WTC11 (cell line): ENCODE results near the gene PTPN2. TPM values are rescaled to one million over a fixed set of nuclear protein-coding genes. Genes with fewer than 3 reads are reported as not detected.

Experiments used
- ATF6 ChIP-seq: sonication (generic); formaldehyde crosslinking; IDR thresholded peaks from 2 replicates; pipeline ENCODE4 v1.8.1; 2023; ENCODE audit warnings: mild to moderate bottlenecking, missing genetic modification reagents
- CBFB ChIP-seq: sonication (generic); formaldehyde crosslinking; IDR thresholded peaks from 2 replicates; pipeline ENCODE4 v1.8.1; 2022; ENCODE audit warnings: mild to moderate bottlenecking, low read depth, missing genetic modification reagents
- CREM ChIP-seq: sonication (generic); formaldehyde crosslinking; IDR thresholded peaks from 2 replicates; pipeline ENCODE4 v1.8.1; 2022; ENCODE audit warnings: mild to moderate bottlenecking, missing genetic modification reagents, moderate library complexity
- FOXP4 ChIP-seq: sonication (generic); formaldehyde crosslinking; IDR thresholded peaks from 2 replicates; pipeline ENCODE4 v1.8.0; 2022; ENCODE audit warnings: mild to moderate bottlenecking, missing genetic modification reagents
- GRHL2 ChIP-seq: fragments of 250-450 bp; sonication (Bioruptor Pico); IDR thresholded peaks from 2 replicates; pipeline ENCODE4 v1.8.0; 2022; ENCODE audit warnings: mild to moderate bottlenecking, moderate library complexity; ENCODE audit not compliant: insufficient replicate concordance, severe bottlenecking
- GTF2I ChIP-seq: fragments of 250-450 bp; sonication (Bioruptor Pico); conservative IDR thresholded peaks from 2 replicates; pipeline ENCODE4 v1.4.0; 2021; ENCODE audit warnings: mild to moderate bottlenecking
- NR2C2 ChIP-seq: sonication (generic); formaldehyde crosslinking; IDR thresholded peaks from 2 replicates; pipeline ENCODE4 v1.8.0; 2022; ENCODE audit warnings: mild to moderate bottlenecking, missing genetic modification reagents
- OVOL2 ChIP-seq: fragments of 250-450 bp; sonication (Bioruptor Pico); IDR thresholded peaks from 2 replicates; pipeline ENCODE4 v1.9.0; 2021; ENCODE audit warnings: mild to moderate bottlenecking, borderline replicate concordance
- PRRX2 ChIP-seq: fragments of 250-450 bp; sonication (Bioruptor Pico); IDR thresholded peaks from 2 replicates; pipeline ENCODE4 v1.8.0; 2021; ENCODE audit warnings: mild to moderate bottlenecking
- TEAD1 ChIP-seq: sonication (generic); formaldehyde crosslinking; IDR thresholded peaks from 2 replicates; pipeline ENCODE4 v1.8.0; 2022; ENCODE audit warnings: mild to moderate bottlenecking, missing genetic modification reagents
- TP53 ChIP-seq: sonication (generic); formaldehyde crosslinking; IDR thresholded peaks from 2 replicates; pipeline ENCODE4 v1.8.1; 2023; ENCODE audit warnings: mild to moderate bottlenecking, missing genetic modification reagents
- ZMAT4 ChIP-seq: fragments of 250-450 bp; sonication (Bioruptor Pico); IDR thresholded peaks from 2 replicates; pipeline ENCODE4 v1.9.0; 2021; ENCODE audit warnings: mild to moderate bottlenecking
- ZNF219 ChIP-seq: sonication (generic); formaldehyde crosslinking; IDR thresholded peaks from 2 replicates; pipeline ENCODE4 v1.8.0; 2023; ENCODE audit warnings: missing genetic modification reagents, mild to moderate bottlenecking, borderline replicate concordance
- ZNF263 ChIP-seq: sonication (generic); formaldehyde crosslinking; IDR thresholded peaks from 2 replicates; pipeline ENCODE4 v1.8.1; 2022; ENCODE audit warnings: low read depth, mild to moderate bottlenecking, moderate library complexity, missing genetic modification reagents
- ZNF416 ChIP-seq: fragments of 250-450 bp; sonication (Bioruptor Pico); IDR thresholded peaks from 2 replicates; pipeline ENCODE4 v1.9.0; 2021; ENCODE audit warnings: mild to moderate bottlenecking, inconsistent platforms
- total RNA-seq: library from RNA; stranded (reverse); gene quantifications from 3 replicates; pipeline ENCODE4 v1.2.3, GENCODE V29; 2021
- TF ChIP-seq, protein P1 (sequence below): sonication (generic); formaldehyde crosslinking; conservative IDR thresholded peaks from 2 replicates; pipeline ENCODE4 v1.8.1; 2022; ENCODE audit warnings: mild to moderate bottlenecking, missing genetic modification reagents
- TF ChIP-seq, protein P2 (sequence below): sonication (generic); formaldehyde crosslinking; conservative IDR thresholded peaks from 2 replicates; pipeline ENCODE4 v1.8.1; 2023; ENCODE audit warnings: mild to moderate bottlenecking, low read depth, missing genetic modification reagents, moderate library complexity
- TF ChIP-seq, protein P3 (sequence below): fragments of 250-450 bp; sonication (Bioruptor Pico); IDR thresholded peaks from 2 replicates; pipeline ENCODE4 v1.8.0; 2021; ENCODE audit warnings: mild to moderate bottlenecking

PTPN2 gene
- total RNA-seq, 1 experiment from 2014 or later: 37.7 TPM

DNA sequence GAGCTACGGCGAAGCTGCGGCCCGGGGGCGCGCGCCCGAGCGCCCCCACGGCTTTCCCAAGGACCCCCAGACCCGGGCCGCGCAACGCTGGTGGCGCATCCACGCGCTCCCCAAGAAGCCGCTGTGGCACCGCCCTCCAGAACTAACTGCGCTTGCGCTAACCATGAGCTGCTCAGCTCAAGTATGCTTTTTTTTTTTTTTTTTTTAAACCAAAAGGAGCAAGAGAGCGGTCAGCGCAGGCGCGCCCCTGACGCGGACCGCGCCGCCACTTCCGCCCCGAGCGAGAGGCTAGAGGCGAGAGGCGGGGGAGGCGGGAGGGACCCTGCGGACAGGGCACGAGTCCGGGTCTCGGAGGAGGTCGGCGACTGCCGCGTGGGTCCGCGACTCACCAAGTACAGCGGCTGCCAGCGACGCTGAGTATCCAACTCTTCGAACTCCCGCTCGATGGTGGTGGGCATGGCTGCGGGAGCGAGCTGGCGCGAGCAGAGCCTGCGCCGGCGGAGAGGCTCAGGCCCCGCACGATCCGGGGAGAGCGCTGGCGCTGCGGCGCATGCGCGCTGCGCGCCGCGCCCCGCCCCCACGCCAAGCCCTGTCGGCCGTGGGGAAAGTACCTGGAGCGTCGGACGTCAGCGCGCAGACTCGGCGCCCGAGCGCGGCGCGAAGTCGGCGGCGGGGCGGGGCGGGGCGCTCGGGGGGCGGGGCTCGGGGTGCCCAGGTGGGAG, at the start of gene PTPN2 (continued):
- TF ChIP-seq FOXP4 (CRISPR knock-in tag) (peak; percentile 69), TP53 (CRISPR knock-in tag) (peak; percentile 88), TEAD1 (CRISPR knock-in tag) (peak; percentile 43; the same call in 1 of the 2 replicates), PRRX2 (CRISPR knock-in tag) (no peak), ZMAT4 (CRISPR knock-in tag) (0 out of 2 replicates have a peak, but pooled peaks have one; percentile 54), ZNF263 (CRISPR knock-in tag) (0 out of 2 replicates have a peak, but pooled peaks have one; percentile 14), CREM (peak; percentile 67; the same call in 1 of the 2 replicates), ZNF219 (CRISPR knock-in tag) (peak; percentile 10; the same call in 1 of the 2 replicates), NR2C2 (CRISPR knock-in tag) (no peak), ATF6 (no peak), GRHL2 (CRISPR knock-in tag) (no peak), CBFB (0 out of 2 replicates have a peak, but pooled peaks have one; percentile 54), GTF2I (no peak), ZNF416 (CRISPR knock-in tag) (peak; percentile 57; the same call in 1 of the 2 replicates), OVOL2 (no peak; the same call in 1 of the 2 replicates)
- TF ChIP-seq, protein P1, sequence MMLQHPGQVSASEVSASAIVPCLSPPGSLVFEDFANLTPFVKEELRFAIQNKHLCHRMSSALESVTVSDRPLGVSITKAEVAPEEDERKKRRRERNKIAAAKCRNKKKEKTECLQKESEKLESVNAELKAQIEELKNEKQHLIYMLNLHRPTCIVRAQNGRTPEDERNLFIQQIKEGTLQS (CRISPR knock-in tag): no peak
- TF ChIP-seq, protein P2, sequence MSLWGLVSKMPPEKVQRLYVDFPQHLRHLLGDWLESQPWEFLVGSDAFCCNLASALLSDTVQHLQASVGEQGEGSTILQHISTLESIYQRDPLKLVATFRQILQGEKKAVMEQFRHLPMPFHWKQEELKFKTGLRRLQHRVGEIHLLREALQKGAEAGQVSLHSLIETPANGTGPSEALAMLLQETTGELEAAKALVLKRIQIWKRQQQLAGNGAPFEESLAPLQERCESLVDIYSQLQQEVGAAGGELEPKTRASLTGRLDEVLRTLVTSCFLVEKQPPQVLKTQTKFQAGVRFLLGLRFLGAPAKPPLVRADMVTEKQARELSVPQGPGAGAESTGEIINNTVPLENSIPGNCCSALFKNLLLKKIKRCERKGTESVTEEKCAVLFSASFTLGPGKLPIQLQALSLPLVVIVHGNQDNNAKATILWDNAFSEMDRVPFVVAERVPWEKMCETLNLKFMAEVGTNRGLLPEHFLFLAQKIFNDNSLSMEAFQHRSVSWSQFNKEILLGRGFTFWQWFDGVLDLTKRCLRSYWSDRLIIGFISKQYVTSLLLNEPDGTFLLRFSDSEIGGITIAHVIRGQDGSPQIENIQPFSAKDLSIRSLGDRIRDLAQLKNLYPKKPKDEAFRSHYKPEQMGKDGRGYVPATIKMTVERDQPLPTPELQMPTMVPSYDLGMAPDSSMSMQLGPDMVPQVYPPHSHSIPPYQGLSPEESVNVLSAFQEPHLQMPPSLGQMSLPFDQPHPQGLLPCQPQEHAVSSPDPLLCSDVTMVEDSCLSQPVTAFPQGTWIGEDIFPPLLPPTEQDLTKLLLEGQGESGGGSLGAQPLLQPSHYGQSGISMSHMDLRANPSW (CRISPR knock-in tag): peak; percentile 82; the same call in 1 of the 2 replicates
- TF ChIP-seq, protein P3, sequence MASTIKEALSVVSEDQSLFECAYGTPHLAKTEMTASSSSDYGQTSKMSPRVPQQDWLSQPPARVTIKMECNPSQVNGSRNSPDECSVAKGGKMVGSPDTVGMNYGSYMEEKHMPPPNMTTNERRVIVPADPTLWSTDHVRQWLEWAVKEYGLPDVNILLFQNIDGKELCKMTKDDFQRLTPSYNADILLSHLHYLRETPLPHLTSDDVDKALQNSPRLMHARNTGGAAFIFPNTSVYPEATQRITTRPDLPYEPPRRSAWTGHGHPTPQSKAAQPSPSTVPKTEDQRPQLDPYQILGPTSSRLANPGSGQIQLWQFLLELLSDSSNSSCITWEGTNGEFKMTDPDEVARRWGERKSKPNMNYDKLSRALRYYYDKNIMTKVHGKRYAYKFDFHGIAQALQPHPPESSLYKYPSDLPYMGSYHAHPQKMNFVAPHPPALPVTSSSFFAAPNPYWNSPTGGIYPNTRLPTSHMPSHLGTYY (CRISPR knock-in tag): 0 out of 2 replicates have a peak, but pooled peaks have one; percentile 54
